ENCODE measurements around the gene RAPGEF4. TPM values are rescaled to one million over a fixed set of nuclear protein-coding genes. Genes with fewer than 3 reads are reported as not detected.

RAPGEF4 gene
- polyA plus RNA-seq, 12 donors, result 2.1 to 16.7 (median 3.8) TPM; not detected in 1

DNA sequence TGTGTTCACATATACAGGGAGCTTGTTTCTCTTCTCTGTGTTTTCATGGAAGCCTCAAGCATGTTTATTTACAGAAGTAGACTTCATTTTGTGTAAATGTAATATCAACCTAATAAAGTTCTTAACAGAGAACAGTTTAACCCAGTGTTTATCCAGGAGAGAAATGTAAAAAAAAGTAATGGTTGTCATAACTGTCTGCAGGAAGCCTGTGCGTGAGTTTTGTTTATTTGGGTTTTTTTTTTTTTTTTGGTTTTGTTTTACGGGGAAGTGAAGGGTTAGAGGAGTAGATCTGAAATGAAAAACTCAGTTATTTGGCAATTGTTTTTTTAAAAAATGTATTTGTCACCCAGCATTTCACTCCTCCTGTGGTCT, 124.7 kb downstream of the RAPGEF4 start:
- DNase-seq, result no peak

DNA sequence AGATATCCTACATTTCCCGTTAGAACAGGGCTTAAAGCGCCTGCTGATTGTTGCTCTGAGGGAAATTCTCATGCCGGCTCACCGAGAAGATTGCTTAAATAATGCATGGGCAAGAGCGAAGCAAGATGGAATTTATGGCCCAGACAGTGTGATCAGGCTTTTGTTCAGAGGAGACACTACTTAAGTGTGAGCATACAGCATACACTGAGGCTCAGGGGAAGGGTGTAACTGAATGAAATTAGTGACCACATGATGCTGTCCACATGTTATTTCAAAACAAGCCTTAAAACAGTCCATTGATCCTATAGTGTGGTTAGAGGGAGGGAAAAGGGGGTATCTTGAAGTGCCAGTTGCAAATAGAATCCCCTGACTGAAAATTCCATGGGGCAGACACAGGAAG, 125.5 kb downstream of the RAPGEF4 start:
- no peak for DNase-seq

DNA sequence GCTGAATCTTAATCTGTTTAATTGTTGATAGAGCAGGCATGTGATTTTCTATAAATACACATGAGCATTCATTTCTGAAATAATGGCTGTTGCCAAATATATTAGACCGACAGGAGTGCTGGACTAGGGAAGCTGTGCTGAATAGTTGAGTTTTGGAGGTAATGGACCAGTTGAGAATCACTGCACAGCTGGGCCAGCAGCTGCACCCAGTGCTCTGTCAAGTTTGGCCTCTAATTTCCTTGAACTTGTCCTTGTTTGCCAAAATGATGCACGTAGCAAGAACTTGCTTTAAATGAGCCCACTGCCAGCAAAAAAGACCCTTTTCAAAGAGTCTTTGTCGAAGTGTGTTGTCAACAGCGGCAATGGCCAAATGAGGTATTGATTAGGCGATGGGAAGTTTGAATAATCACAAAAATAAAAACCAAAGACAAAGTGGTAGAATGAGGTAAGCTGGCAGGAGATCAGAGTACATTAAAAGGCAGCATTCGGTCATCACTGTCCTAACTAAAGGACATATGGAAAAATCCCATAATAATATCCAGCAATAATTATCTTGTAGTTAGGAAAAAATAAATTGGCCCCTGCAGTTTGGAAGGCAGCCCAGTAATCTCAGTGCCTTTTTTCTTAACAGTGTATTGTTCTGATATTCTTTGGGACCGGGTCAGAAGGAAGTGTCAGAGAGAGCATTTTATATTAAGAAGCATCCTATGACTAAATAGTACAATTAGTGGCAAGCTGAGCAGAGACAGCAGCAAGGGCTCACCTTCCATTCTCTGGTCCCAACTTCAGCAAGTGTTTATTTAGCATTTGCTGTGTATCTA, 126.2 kb downstream of the RAPGEF4 start:
- DNase-seq, result no peak

DNA sequence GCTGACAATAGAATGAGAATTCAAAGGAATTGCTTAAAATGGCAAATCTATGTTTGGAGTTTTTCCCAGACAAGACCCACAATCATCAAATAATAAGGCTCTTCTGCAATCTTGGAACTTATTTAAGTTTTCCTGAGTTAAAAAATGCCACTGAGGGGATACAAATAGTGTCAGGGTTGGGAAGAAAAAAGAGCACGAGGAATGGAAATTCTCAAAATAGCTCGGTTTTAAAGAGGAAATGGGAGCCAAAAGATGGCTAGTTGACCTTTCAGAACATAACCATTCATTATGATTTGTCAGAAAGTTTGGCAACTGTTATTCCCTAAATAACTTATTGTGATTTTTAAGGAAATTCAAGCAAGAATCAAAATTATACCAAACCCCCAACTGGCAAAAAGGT, 127.7 kb downstream of the RAPGEF4 start:
- no peak for DNase-seq

DNA sequence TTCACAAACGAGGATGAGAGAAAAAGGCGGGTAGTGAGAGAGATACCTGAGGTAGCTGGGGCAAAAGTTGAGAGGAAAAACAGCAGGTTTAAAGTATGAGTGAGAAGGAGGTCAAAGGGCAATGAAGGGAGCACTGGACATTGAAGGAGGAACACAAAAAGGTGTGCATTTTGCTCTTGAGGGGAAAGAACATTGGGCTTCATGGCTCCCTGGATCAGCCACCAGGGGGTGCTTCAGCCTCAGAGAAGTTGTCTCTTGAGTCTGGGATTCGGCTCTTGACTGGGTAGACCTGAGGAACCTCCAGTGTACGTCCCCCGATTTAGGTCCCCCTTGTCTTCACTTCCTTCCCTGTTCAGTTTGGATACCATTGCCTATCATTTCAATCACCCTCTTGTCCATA, 128.5 kb downstream of the RAPGEF4 start:
- no peak for DNase-seq

DNA sequence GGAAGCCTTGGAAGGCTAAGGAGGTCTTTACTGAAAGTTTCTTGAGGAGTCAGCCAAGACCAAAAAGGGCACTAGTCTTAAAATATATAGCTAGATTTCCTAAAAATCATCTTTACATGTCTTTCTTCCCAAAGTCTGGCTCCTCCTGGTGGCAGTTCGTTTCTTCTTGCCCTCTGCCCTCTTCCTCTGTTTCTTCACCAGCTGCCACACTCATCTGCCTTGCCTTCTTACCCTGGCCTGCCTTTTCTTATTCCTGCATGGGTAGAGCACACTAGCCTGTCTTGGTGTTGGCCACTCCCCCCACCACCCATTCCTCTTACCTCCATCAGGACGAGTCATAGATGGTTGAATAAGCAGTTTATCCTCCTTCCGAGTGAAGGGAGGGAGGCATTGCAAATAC, 129.8 kb downstream of the RAPGEF4 start:
- DNase-seq, result no peak

DNA sequence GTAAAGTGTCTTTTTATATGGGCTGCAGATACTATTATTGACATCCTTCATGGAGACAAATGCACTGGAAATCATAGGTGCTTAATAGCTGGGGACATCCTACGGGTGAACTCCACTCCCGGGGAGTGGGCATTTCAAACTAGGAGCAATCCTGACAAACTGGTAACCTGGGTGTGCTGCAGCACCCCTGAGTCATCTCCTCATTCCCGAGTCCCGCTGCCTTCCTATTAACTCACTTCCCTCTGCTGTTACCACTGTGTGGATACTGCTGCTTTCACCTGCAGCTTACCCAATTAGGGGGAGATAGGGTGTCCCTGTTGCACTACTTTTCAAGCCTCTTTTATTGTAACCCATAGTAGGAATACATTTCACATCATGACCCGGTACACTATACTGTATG, 134.2 kb downstream of the RAPGEF4 start:
- no peak for DNase-seq

DNA sequence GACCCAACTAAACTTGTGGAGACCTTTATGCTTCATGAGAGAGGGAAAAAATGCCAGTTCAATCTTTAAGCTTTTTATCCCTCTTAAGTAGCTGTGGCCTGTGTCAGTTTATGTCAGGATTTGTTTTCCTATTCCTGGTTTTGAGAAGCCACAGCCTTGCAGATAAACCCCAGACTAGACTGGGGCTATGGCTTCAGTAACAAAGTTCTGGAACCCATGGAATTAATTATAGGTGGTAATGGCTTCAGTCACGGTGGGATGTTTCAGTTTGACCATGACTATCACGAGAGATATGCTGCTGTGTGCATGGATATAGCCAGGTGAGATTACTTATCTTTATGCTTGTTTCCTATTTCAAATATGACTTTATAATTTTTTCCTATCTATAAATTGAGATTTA, 134.8 kb downstream of the RAPGEF4 start:
- no peak for DNase-seq

DNA sequence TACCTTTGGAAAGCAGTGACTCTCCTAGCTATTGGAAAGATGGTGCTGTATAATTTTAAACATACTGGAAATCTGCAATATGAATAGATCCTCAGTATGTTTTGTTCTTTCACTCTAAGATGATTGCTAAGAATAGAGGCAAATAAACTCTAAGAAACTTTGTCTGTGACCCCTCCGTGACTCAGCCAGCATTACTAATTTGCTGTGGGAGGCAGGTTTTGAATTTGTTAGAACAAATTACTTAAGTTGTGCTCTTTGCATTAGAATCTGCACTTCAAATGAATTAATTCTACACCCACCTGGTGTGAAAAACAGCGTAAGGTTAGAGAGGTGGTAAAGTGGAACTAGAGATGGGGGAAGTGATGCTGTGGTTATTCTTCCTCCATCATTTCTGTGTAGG, 142.2 kb downstream of the RAPGEF4 start:
- DNase-seq, result no peak

DNA sequence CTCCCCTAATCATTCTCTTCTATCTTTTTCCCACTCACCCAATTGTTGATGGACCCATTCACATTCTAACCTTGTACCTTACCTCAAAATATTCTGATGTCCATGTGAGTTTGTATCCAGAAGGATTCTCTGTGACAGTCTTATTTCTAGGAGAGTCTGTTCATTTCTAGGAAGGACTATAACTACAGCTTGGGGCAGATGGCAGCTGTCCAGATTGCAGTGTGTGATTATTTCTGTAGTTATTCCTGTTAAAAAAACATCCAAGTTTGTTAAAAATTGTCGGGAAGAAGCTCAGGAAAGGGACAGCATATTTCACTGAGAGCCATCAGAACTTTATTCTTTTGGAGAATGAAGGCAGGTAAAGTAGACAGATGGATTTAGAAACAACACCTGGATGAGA, 142.6 kb downstream of the RAPGEF4 start:
- no peak for DNase-seq

DNA sequence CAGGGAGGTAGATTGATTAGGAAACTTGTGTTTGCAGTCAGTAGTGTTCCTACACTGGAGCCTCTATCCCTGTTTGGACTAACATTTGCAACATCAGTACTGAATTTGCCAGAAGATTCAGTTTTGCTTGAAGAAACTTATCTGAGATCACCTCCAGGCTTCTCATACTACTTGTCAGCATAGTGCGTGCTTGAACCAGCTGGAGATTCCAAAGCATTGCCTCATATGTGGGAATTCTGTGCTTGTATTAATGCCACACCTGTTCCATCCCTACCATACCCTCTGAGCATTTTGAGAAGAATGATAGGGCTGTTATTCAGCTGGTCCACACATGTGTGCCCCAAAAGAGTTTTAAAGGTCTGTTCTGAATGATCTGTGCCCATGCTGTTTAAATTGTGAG, 148.7 kb downstream of the RAPGEF4 start:
- no peak for DNase-seq

DNA sequence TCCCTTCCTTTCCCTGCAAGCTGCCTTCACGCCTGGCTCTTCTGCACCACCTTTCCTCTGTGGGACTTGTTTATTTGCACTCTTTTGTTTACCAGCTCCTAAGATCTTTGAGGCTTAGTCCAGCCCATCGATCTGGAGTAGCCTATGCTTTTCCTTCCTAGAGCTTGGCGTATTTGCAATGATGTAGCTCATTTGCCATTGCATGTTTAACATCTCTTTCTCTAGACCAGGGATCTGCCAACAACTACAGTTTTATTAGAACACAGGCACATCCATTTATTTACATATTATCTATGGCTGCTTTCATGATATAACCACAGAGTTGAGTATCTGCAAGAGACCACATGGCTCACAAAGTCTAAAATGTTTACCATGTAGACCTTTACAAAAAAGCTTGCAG, 150.4 kb downstream of the RAPGEF4 start:
- no peak for DNase-seq

DNA sequence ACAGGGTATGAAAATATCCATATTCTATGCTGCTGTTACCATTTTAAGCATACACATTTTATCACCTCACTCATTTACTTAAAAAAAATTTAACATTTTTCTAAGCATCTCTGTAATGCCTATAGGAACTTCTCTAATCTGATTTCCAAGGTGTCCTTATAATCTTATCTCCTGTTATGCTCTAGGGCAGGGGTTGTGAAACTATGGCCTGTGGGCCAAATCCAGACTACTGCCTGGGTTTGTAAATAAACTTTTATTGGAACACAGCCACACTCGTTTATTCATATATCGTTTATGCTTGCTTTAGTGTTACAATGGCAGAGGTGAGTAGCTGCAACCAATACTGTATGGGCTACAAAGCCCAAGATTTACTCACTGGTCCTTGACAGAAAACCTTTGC, 151.6 kb downstream of the RAPGEF4 start:
- no peak for DNase-seq

DNA sequence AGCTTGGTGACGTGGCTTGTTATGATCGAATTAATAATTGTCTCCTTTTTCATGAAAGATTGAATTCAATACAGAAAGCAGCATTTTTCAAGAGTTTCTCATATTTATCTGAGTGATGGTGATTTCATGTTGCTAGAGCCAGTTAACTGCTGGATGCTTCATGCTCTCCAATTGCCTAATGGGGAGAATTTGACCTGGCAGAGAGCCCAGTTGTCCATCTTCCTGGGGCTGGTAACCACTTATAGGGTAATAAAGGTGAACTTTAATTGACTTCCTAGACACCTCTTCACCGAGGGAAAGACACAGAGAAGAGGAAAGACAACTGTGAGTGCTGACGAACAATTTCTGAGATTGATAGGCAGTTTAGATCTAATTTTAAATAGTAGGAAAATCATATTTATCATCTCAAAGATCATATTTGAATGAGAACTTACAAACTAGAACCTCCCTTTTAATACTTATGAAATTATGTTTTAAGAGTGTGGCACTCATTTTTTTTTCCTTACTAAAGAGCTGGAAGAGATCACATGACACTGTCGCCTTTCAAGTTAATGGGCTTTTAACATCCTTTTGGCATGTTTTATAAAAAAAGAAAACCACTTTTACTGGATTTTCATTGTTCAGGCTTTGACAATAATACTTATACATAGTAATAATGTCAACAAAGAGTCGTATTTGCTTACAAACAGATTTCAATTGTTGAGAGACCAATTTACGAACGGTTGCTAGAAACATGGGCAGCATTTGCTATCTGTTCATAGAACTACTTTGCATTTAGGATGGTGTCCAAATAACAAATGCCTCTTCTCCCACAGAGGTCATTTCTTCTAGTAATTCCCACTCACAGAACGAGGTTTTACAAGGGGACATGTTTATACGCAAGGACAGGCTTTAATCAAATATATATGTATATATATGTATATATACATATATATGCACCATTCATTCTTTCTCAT, 153.3 kb downstream of the RAPGEF4 start:
- no peak for DNase-seq

DNA sequence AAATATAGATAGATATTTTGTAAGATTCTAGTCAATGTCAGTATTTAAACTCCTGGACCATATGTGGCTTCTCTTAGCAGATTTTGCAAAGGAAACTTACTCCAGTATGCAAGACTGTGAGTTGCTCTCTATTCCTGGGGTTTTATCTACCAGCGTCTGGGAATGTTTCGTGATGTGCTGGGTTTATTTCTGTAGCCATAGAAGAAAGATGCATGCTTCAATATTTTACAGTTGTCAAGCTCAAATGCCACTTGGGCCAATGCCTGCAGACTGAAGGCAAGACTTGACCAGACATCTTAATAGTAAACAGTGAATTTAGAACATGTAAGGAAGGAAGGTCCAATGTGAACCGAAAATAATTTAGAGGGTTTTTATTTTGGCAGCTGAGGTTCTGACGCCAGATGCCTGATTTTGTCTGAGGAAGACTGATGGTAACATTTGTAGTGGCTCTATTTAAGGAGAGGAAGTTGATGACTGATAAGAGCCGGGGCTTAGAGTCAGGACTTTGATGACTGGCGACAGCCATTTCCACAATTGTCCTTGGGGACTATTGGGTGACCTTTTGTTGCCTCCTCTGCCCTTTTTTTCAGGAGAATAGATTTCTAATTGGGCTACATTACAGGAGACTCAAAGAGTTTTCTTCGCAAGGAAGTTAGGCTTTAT, 154.3 kb downstream of the RAPGEF4 start:
- no peak for DNase-seq

DNA sequence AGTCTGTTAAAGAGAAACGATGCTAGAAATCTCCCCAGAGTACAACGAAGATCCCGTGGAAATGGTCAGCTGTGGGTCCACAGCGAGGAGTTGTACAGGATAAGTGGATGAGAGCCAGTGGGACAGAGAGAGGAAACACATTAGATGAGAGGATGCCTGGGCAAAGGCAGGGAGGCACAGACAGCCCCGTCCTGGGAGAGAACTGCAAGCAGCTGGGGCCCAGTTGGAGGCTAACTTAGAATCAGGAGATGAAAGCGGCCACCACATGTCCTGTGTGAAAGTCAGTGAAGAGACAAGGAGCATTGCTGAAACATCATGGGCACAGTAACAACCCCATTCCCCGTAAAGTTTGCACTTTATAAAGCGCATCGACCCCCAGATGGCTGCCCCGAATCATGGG, 157.5 kb downstream of the RAPGEF4 start:
- DNase-seq, result no peak

DNA sequence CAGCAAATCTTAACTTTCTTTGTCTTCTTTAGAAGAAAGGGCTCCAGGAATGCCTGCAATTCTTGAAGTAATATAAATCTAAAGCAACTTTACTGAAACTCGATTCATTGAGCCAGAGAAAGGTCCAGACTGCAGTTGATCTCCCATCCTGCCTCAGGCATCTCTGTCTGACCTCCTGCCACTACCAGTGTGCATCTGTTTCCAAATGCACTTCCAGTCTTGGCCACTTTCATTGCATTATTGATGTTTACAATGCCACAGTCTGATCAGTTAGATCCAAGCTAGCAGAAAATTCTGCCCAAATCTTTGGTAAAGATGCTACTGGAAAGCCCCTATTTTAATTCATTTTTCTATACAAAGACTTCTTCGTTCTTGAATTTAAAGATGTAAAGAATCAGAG, 158.0 kb downstream of the RAPGEF4 start:
- no peak for DNase-seq

DNA sequence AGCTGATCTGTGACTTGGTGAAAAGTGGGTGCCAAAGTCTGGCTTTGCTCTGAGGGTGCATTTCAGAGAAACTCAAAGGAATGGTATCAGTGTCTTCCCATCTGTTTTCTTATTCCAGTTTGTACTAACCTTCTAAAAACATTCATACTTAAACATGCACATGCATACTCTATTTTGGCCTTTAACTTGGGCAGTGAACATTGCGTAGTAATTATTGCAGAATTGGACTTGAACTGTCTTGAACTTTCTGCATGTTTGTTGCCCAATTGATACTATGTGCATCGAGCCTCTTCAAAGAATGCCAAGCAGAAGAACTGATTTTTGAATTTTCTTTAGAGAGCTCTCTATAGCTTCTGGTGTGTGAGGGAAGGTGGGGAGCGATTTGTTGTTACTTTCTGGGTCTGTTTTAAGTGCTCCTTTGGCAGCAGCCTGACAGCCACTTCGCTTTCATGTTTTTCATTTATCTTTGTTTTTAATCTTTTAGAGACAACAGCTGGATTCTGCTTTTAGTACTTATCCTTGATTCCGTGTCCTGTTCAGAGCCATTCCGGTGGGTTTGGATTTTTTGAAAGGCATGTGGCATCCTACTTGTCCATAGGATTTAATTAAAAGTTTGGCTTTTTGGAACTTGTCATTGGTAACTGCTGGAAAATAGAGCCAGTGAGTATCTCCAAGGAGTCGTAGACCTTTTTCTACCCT, 159.2 kb downstream of the RAPGEF4 start:
- DNase-seq, result no peak

DNA sequence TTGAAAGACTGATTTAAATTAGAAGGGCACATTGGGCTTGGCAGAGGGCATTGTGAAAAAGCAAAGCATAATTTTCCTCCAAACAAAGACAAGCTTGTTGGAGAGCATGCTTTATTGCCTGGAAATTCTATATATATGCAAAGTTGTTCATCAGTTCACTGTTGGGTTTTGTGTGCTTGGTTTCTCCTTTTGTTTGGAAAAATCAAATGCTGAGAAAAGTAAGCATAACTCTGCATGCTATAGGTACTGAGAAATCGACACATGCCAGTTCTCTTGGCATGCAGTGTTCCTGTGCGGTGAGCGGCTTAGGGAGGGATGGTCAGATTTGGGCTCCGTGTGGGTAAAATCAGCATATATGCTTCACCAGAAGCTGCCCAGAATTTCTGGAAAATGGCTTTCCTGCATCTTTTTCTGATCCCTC, 161.0 kb downstream of the RAPGEF4 start:
- DNase-seq, result no peak

DNA sequence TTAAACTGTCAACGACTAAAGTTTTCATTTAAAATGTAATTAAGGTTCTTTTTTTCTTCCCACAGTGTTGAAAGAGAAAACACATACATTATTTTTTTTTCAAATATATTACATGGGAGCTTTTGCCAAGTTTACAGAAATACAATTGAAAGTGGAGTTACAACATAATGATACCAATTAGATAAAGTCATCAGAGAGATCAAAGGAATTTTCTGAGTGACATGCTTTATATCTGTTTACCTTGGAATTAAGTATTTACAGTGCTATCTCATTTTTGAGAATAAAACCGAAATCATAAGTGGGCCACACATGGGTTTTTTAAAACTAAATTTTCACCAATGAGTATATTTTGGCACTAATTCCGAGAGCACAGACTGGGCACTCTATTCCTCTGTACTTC, 165.2 kb downstream of the RAPGEF4 start:
- no peak for DNase-seq

DNA sequence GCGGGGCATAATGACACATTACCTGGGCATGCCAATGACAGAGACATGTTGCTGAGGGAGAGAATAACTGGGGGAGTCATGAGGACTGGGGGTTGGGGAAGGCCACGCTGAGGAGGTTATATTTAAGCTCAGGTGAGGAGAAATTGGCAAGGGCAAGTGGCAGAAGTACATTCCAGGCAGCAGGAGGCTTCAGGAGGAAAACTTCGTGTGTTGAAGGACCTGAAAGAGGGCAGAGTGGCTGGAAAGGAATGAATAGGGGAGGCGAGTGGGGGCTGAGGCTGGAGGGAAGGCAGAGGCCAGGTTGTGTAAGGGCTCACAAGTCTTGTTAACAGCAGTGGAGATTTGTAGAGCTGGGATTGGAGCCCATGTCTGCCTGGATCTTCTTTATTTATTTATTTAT, 166.3 kb downstream of the RAPGEF4 start:
- no peak for DNase-seq

DNA sequence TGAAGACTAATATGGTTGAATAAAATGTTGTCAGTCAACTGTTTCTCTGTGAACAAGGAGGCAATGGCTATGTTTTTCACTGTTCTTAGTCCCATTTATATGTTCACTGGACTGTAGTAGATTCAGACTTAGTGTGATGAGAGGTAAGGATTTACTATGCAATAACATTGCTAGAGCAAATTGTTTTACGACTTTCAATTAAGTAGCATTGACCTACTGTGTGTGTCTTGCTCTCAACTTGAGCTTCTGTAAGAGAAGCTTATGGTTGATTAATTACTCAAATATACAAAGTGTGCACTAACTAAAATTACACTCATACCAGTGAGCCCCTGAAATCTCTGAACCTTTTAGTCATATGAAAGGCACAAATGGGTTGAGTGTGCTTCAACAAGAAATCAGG, 168.6 kb downstream of the RAPGEF4 start:
- no peak for DNase-seq

Data from muscle of arm (tissue), 12 donors.